SK-N-SH treated with all-trans-retinoic acid at 6 μM for 48 hours (cell line): ENCODE results near the gene NAALADL2.

ENCODE experiments used
- RARB ChIP-seq: fragments of 250-450 bp; sonication (Bioruptor Pico); IDR thresholded peaks from 2 replicates; pipeline ENCODE4 v1.8.0; 2021; ENCODE audit warnings: mild to moderate bottlenecking, moderate library complexity
- ZNF70 ChIP-seq: fragments of 450-650 bp; formaldehyde crosslinking; IDR thresholded peaks from 2 replicates; pipeline ENCODE4 v1.5.0; 2020; ENCODE audit warnings: mild to moderate bottlenecking, moderate library complexity
- TF ChIP-seq, protein P1 (sequence below): fragments of 250-450 bp; sonication (Bioruptor Pico); IDR thresholded peaks from 2 replicates; pipeline ENCODE4 v1.5.0; 2020; ENCODE audit warnings: mild to moderate bottlenecking, moderate library complexity

DNA sequence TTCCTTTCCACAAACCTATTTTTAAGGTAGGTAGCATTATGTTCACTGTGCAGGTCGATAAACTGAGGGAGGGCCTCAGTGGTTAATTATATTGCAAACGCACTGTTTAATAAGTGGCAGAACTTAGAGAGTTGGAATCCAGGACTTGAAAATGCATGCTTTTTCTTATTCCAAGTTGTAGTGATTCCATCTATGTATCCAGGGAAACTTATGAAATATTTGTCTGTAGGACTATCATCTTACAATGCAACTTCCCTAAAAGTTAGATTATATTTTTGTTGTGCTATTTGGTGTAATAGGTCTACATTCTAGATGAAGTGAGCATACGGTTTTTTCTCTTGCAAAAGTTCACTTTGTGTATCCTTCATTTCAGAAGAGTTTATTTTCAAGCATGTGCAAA lies 419.5 kb downstream of the NAALADL2 start:
- TF ChIP-seq RARB: no peak
- no peak for TF ChIP-seq ZNF70 (CRISPR knock-in tag)
- TF ChIP-seq, protein P1, sequence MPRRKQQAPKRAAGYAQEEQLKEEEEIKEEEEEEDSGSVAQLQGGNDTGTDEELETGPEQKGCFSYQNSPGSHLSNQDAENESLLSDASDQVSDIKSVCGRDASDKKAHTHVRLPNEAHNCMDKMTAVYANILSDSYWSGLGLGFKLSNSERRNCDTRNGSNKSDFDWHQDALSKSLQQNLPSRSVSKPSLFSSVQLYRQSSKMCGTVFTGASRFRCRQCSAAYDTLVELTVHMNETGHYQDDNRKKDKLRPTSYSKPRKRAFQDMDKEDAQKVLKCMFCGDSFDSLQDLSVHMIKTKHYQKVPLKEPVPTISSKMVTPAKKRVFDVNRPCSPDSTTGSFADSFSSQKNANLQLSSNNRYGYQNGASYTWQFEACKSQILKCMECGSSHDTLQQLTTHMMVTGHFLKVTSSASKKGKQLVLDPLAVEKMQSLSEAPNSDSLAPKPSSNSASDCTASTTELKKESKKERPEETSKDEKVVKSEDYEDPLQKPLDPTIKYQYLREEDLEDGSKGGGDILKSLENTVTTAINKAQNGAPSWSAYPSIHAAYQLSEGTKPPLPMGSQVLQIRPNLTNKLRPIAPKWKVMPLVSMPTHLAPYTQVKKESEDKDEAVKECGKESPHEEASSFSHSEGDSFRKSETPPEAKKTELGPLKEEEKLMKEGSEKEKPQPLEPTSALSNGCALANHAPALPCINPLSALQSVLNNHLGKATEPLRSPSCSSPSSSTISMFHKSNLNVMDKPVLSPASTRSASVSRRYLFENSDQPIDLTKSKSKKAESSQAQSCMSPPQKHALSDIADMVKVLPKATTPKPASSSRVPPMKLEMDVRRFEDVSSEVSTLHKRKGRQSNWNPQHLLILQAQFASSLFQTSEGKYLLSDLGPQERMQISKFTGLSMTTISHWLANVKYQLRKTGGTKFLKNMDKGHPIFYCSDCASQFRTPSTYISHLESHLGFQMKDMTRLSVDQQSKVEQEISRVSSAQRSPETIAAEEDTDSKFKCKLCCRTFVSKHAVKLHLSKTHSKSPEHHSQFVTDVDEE (CRISPR knock-in tag): no peak
